Measurements from ENCODE around the gene ACSS3. TPM values are rescaled to one million over a fixed set of nuclear protein-coding genes. Genes with fewer than 3 reads are reported as not detected.

The ACSS3 gene
- total and polyA plus RNA-seq, 2 donors (not counting 1 experiment from before 2014, with no cell fraction given), result not detected

DNA sequence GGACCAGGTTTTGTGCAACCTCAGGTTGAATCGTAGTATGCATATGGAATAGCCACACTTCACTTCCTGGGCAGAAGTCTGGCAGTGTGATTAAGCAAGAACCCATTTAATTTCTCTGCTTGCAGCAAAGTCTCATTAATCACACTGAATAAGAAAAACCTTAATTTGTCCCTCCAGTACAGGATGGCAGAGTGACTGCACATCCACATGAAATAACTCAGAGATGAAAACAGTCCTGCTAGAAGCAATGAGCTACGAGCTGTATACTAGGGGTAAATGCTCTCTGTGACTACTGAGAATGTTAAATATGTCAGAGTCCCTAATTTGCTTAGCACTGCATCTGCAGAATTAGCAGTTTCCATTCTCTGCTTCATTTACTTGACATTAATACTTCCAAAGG is 88.9 kb downstream of the ACSS3 start:
- H3K27ac ChIP-seq (ENCODE audit: low read length in 2 of 2), result no peak overlapping the region
- Mint-ChIP-seq H3K27ac (no peak overlapping the region), H3K9me3 (ENCODE audit: insufficient read depth) (no peaks in the 10 kb centered on the region), H3K4me3 (no peak overlapping the region), H3K27me3 (no peaks in the 10 kb centered on the region), H3K4me1 (no peaks in the 10 kb centered on the region)
- ChIA-PET POLR2A (no interaction called here), CTCF (no interaction called here)
- H4K20me1 ChIP-seq (ENCODE audit: control insufficient read depth, insufficient read depth, low read length, poor library complexity, severe bottlenecking), result no peaks in the 10 kb centered on the region
- no peak for DNase-seq
- no peaks in the 10 kb centered on the region for H3K4me1 ChIP-seq (ENCODE audit: control insufficient read depth in 2 of 2, insufficient read depth in 2 of 2, low read length in 2 of 2)
- no peaks in the 10 kb centered on the region for H3K27me3 ChIP-seq (replicated peaks in 1 of 4; ENCODE audit: control extremely low read depth in 1 of 4, control insufficient read depth in 3 of 4, insufficient read depth in 4 of 4, low read length in 3 of 4)
- H3K4me3 ChIP-seq (ENCODE audit: control extremely low read depth in 1 of 5, extremely low read depth in 1 of 5, insufficient read depth in 1 of 5, low read depth in 2 of 5, low read length in 4 of 5), result no peak overlapping the region
- H3K4me2 ChIP-seq (replicated peaks; ENCODE audit: low read depth, low read length, poor library complexity, severe bottlenecking), result no peak overlapping the region
- no peak overlapping the region for H3K9ac ChIP-seq (ENCODE audit: low read length)
- H3K36me3 ChIP-seq (replicated peaks in 1 of 2; ENCODE audit: control extremely low read depth in 1 of 2, control insufficient read depth in 1 of 2, extremely low read depth in 1 of 2, insufficient read depth in 2 of 2, low read length in 1 of 2), result no peaks in the 10 kb centered on the region
- H3K9me3 ChIP-seq (ENCODE audit: control extremely low read depth in 1 of 3, control insufficient read depth in 2 of 3, insufficient read depth in 1 of 3, low read length in 2 of 3), result peaks cover 0 to 9% (median 2%) of the 10 kb centered on the region in 3 donors
- intact Hi-C loops (cut with micrococcal nuclease), result no loop called here
- H2AFZ ChIP-seq (ENCODE audit: insufficient read depth, low read depth, low read length, poor library complexity, severe bottlenecking), result no peak overlapping the region
- no peaks in the 10 kb centered on the region for H3K79me2 ChIP-seq (ENCODE audit: control insufficient read depth, insufficient read depth, low read length)
- 92% methylated on average over 2 of the region's 2 CpGs for WGBS (ENCODE audit: insufficient coverage)
- no peak for ATAC-seq (ENCODE audit: low read depth)
- no peak for TF ChIP-seq EZH2 (IDR thresholded peaks at IDR 0.05; ENCODE audit: borderline replicate concordance, insufficient read depth, low read depth, low read length, poor library complexity, severe bottlenecking)
- TF ChIP-seq, protein P1, sequence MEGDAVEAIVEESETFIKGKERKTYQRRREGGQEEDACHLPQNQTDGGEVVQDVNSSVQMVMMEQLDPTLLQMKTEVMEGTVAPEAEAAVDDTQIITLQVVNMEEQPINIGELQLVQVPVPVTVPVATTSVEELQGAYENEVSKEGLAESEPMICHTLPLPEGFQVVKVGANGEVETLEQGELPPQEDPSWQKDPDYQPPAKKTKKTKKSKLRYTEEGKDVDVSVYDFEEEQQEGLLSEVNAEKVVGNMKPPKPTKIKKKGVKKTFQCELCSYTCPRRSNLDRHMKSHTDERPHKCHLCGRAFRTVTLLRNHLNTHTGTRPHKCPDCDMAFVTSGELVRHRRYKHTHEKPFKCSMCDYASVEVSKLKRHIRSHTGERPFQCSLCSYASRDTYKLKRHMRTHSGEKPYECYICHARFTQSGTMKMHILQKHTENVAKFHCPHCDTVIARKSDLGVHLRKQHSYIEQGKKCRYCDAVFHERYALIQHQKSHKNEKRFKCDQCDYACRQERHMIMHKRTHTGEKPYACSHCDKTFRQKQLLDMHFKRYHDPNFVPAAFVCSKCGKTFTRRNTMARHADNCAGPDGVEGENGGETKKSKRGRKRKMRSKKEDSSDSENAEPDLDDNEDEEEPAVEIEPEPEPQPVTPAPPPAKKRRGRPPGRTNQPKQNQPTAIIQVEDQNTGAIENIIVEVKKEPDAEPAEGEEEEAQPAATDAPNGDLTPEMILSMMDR (IDR thresholded peaks at IDR 0.05), result no peak

DNA sequence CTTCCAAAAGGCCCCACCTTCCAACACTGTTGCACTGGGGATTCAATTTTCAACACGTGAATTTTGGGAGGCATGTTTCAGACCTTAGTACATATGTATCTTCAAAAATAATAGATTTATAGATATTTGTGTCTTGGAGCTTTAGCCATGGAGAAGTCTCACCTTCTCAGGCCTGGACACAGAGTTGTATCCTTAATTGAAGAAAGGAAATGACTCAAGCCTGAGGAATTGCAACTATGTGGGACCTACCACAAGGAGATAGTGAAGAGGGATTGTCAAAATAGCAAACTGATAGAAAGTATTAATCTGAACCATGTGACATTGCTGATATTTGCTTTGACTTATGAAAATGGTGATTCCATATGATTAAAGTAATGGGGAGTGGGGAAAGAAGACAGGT is 89.8 kb downstream of the ACSS3 start:
- H3K4me1 ChIP-seq (ENCODE audit: control insufficient read depth in 2 of 2, insufficient read depth in 2 of 2, low read length in 2 of 2), result no peaks in the 10 kb centered on the region
- peaks cover 0 to 2% (median 0%) of the 10 kb centered on the region in 3 donors for H3K9me3 ChIP-seq (ENCODE audit: control extremely low read depth in 1 of 3, control insufficient read depth in 2 of 3, insufficient read depth in 1 of 3, low read length in 2 of 3)
- Mint-ChIP-seq H3K27ac (no peak overlapping the region), H3K4me3 (no peak overlapping the region), H3K9me3 (ENCODE audit: insufficient read depth) (no peaks in the 10 kb centered on the region), H3K4me1 (no peaks in the 10 kb centered on the region), H3K27me3 (no peaks in the 10 kb centered on the region)
- H3K79me2 ChIP-seq (ENCODE audit: control insufficient read depth, insufficient read depth, low read length), result no peaks in the 10 kb centered on the region
- H3K4me3 ChIP-seq (ENCODE audit: control extremely low read depth in 1 of 5, extremely low read depth in 1 of 5, insufficient read depth in 1 of 5, low read depth in 2 of 5, low read length in 4 of 5), result no peak overlapping the region
- POLR2A ChIA-PET, result no interaction called here
- ATAC-seq (ENCODE audit: low read depth), result no peak
- intact Hi-C loops (cut with micrococcal nuclease), result no loop called here
- H3K9ac ChIP-seq (ENCODE audit: low read length), result no peak overlapping the region
- WGBS (ENCODE audit: insufficient coverage), result no CpG with 5 or more reads among the region's 1 CpG
- H3K36me3 ChIP-seq (replicated peaks in 1 of 2; ENCODE audit: control extremely low read depth in 1 of 2, control insufficient read depth in 1 of 2, extremely low read depth in 1 of 2, insufficient read depth in 2 of 2, low read length in 1 of 2), result no peaks in the 10 kb centered on the region
- TF ChIP-seq, protein P1 (IDR thresholded peaks at IDR 0.05), result no peak
- TF ChIP-seq EZH2 (IDR thresholded peaks at IDR 0.05; ENCODE audit: borderline replicate concordance, insufficient read depth, low read depth, low read length, poor library complexity, severe bottlenecking), result no peak
- no peaks in the 10 kb centered on the region for H4K20me1 ChIP-seq (ENCODE audit: control insufficient read depth, insufficient read depth, low read length, poor library complexity, severe bottlenecking)
- H3K27me3 ChIP-seq (replicated peaks in 1 of 4; ENCODE audit: control extremely low read depth in 1 of 4, control insufficient read depth in 3 of 4, insufficient read depth in 4 of 4, low read length in 3 of 4), result no peaks in the 10 kb centered on the region
- no peak for DNase-seq
- no peak overlapping the region for H2AFZ ChIP-seq (ENCODE audit: insufficient read depth, low read depth, low read length, poor library complexity, severe bottlenecking)
- no peak overlapping the region for H3K27ac ChIP-seq (ENCODE audit: low read length in 2 of 2)
- no peak overlapping the region for H3K4me2 ChIP-seq (replicated peaks; ENCODE audit: low read depth, low read length, poor library complexity, severe bottlenecking)
- CTCF ChIA-PET, result no interaction called here
